Mesenchymal stem cell (in vitro differentiated cells and primary cell): Measurements from ENCODE around the gene NIM1K.

ENCODE experiments used
- DNase-seq: peaks from one replicate; pipeline ENCODE4 v3.0.0-alpha.2; 2013
- H2AFZ ChIP-seq: one replicate; pipeline ENCODE4 v1.6.1; 2013; ENCODE audit warnings: low read depth, mild to moderate bottlenecking, control low read depth, inconsistent platforms, low read length, moderate library complexity
- H2AK5ac ChIP-seq: 2 replicates; pipeline ENCODE4 v1.6.1; 2013; ENCODE audit warnings: low read length, moderate library complexity, mild to moderate bottlenecking, inconsistent platforms; ENCODE audit not compliant: severe bottlenecking
- H2BK120ac ChIP-seq: one replicate; pipeline ENCODE4 v1.6.1; 2013; ENCODE audit warnings: low read depth, mild to moderate bottlenecking, inconsistent platforms, low read length, moderate library complexity
- H2BK12ac ChIP-seq, 2 experiments: one replicate each; pipeline ENCODE4 v1.6.1; 2013; ENCODE audit warnings: inconsistent platforms in 2 of 2, low read length in 2 of 2, mild to moderate bottlenecking in 2 of 2, moderate library complexity in 2 of 2, control low read depth in 1 of 2
- H2BK15ac ChIP-seq: one replicate; pipeline ENCODE4 v1.6.1; 2013; ENCODE audit warnings: mild to moderate bottlenecking, low read depth, inconsistent platforms; ENCODE audit not compliant: poor library complexity, severe bottlenecking
- H2BK5ac ChIP-seq: 2 replicates; pipeline ENCODE4 v1.6.1; 2013; ENCODE audit warnings: low read depth, mild to moderate bottlenecking, low read length, control low read depth, inconsistent platforms; ENCODE audit not compliant: poor library complexity, severe bottlenecking
- H3K14ac ChIP-seq, 2 experiments: one replicate each; pipeline ENCODE4 v1.6.1; 2013; ENCODE audit warnings: inconsistent platforms in 2 of 2, low read length in 2 of 2, control low read depth in 1 of 2, mild to moderate bottlenecking in 1 of 2, moderate library complexity in 1 of 2
- H3K18ac ChIP-seq, 2 experiments: one replicate each; pipeline ENCODE4 v1.6.1; 2013; ENCODE audit warnings: inconsistent platforms in 2 of 2, low read length in 2 of 2, control low read depth in 1 of 2, low read depth in 1 of 2, mild to moderate bottlenecking in 1 of 2
- H3K23ac ChIP-seq, 2 experiments: one replicate each; pipeline ENCODE4 v1.6.1; 2013; ENCODE audit warnings: inconsistent platforms in 2 of 2, low read length in 2 of 2, mild to moderate bottlenecking in 2 of 2, moderate library complexity in 2 of 2, control low read depth in 1 of 2
- H3K27ac ChIP-seq: 2 replicates; pipeline ENCODE4 v1.5.1; 2013; ENCODE audit warnings: mild to moderate bottlenecking, moderate library complexity, low read length, control low read depth, inconsistent platforms; ENCODE audit not compliant: poor library complexity, severe bottlenecking
- H3K27me3 ChIP-seq, 2 experiments: 2 replicates each; pipeline versions ENCODE4 v1.6.1 to v1.7.0; 2013; ENCODE audit warnings: low read length in 2 of 2, mild to moderate bottlenecking in 2 of 2, moderate library complexity in 2 of 2, control low read depth in 1 of 2, inconsistent platforms in 1 of 2; ENCODE audit not compliant: control insufficient read depth in 1 of 2, insufficient read depth in 1 of 2
- H3K36me3 ChIP-seq, 2 experiments: 2 replicates each; pipeline versions ENCODE4 v1.6.1 to v1.7.0; 2013; ENCODE audit warnings: low read length in 2 of 2, control low read depth in 1 of 2, inconsistent platforms in 1 of 2, low read depth in 1 of 2, mild to moderate bottlenecking in 1 of 2; ENCODE audit not compliant: insufficient read depth in 2 of 2, control insufficient read depth in 1 of 2
- H3K4ac ChIP-seq, 2 experiments: one replicate each; pipeline ENCODE4 v1.6.1; 2013; ENCODE audit warnings: inconsistent platforms in 2 of 2, low read length in 2 of 2, mild to moderate bottlenecking in 2 of 2, moderate library complexity in 2 of 2, control low read depth in 1 of 2, low read depth in 1 of 2
- H3K4me1 ChIP-seq: 2 replicates; pipeline ENCODE4 v1.6.1; 2013; ENCODE audit warnings: low read depth, low read length, control low read depth; ENCODE audit not compliant: control insufficient read depth, insufficient read depth
- H3K4me2 ChIP-seq: 2 replicates; pipeline ENCODE4 v1.6.1; 2013; ENCODE audit warnings: low read length, mild to moderate bottlenecking, inconsistent platforms; ENCODE audit not compliant: poor library complexity, severe bottlenecking
- H3K4me3 ChIP-seq, 2 experiments: 2 replicates each; pipeline versions ENCODE4 v1.5.1 to v1.7.0; 2013; ENCODE audit warnings: low read length in 2 of 2, mild to moderate bottlenecking in 2 of 2, control low read depth in 1 of 2, low read depth in 1 of 2; ENCODE audit not compliant: insufficient read depth in 1 of 2
- H3K79me1 ChIP-seq: replicated peaks from 2 replicates; pipeline ENCODE4 v1.6.1; 2013; ENCODE audit warnings: mild to moderate bottlenecking, control low read depth, low read length, inconsistent platforms; ENCODE audit not compliant: poor library complexity, severe bottlenecking
- H3K9ac ChIP-seq: 2 replicates; pipeline ENCODE4 v1.7.0; 2013; ENCODE audit warnings: mild to moderate bottlenecking, low read length, moderate library complexity
- H3K9me3 ChIP-seq: 2 replicates; pipeline ENCODE4 v1.7.0; 2013; ENCODE audit warnings: mild to moderate bottlenecking, low read length; ENCODE audit not compliant: control insufficient read depth
- H4K8ac ChIP-seq: one replicate; pipeline ENCODE4 v1.6.1; 2013; ENCODE audit warnings: inconsistent platforms, mild to moderate bottlenecking, low read length, moderate library complexity
- H4K91ac ChIP-seq: one replicate; pipeline ENCODE4 v1.6.1; 2013; ENCODE audit warnings: mild to moderate bottlenecking, low read length, inconsistent platforms
- WGBS: methylation state at CpG from one replicate; pipeline ENCODE4 v1.1.7; 2013; ENCODE audit warnings: mixed read lengths; 5-methylcytosine and 5-hydroxymethylcytosine counted together

NIM1K gene

DNA sequence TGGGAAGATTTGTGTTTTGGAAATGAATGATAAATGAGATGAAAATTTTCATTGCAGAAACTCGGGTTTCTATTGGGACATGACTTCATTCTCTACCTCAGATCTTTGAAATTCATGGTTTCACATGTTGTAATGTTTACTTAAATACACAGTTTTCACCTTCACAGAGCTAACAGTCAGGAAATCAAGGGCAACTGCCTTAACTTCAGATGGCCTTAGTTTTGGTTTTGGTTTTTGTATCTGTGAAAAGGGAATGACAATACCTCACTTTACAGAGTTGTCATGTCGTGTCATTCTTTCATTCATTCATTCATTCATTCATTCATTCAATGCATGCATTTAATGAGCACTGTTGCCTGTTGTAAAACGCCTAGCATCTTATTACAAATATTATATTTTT lies 41.9 kb downstream of the NIM1K start:
- H2AK5ac ChIP-seq: no peak overlapping the region
- H3K4me1 ChIP-seq: no peaks in the 10 kb centered on the region
- no peak overlapping the region for H2BK12ac ChIP-seq
- no peak overlapping the region for H4K8ac ChIP-seq
- H3K79me1 ChIP-seq: no peaks in the 10 kb centered on the region
- H2BK15ac ChIP-seq: no peak overlapping the region
- no peak overlapping the region for H4K91ac ChIP-seq
- H3K23ac ChIP-seq: no peak overlapping the region
- H3K9me3 ChIP-seq: no peaks in the 10 kb centered on the region
- H3K18ac ChIP-seq: no peak overlapping the region
- H2BK5ac ChIP-seq: no peak overlapping the region
- H3K36me3 ChIP-seq: no peaks in the 10 kb centered on the region
- no peak overlapping the region for H3K9ac ChIP-seq
- H3K27me3 ChIP-seq: no peaks in the 10 kb centered on the region
- DNase-seq: no peak
- H2BK120ac ChIP-seq: no peak overlapping the region
- no peak overlapping the region for H3K4ac ChIP-seq
- H2AFZ ChIP-seq: no peak overlapping the region
- no peak overlapping the region for H3K4me2 ChIP-seq
- no peak overlapping the region for H3K14ac ChIP-seq
- H3K27ac ChIP-seq: no peak overlapping the region
- no CpG with 5 or more reads among the region's 3 CpGs for WGBS
- H3K4me3 ChIP-seq: no peak overlapping the region

DNA sequence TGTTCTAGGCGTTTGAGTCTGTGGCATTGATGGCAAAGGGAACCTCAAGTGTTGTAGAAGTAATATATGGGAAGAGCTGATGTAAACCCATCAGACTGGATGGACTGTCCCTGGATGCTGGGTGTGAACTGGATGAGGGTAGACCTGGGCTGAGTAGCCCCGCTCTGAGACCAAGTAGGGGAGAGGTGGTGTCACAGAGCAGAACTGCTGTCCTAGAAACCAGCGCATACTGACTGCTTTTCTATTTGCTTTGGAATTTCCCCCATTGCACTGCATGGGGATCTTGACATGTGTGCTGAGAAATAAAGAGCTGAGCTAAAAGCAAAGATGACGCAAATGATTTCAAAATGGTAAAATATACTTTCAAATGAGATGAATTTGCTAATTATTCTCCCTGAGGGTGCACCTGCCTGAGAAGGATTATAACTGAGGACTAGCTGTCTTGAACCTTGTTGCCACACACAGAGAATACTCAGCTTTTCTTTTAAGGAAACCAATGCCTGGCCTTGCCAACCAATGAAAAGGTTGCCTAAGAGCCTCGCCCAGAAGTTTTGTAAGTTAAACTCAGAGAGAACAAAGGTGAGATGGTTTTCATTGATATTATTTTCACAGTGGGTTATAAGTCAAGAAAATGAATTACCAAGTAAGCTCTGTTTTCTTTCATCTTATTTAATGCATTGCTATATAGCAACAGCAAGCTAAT lies 44.8 kb downstream of the NIM1K start:
- Histone ChIP-seq H3K18ac (no peak overlapping the region), H3K23ac (no peak overlapping the region), H3K9ac (no peak overlapping the region), H3K4me1 (no peaks in the 10 kb centered on the region), H3K27me3 (no peaks in the 10 kb centered on the region), H2BK5ac (no peak overlapping the region), H3K14ac (no peak overlapping the region), H2AK5ac (no peak overlapping the region), H3K4ac (no peak overlapping the region), H3K9me3 (no peaks in the 10 kb centered on the region), H3K27ac (no peak overlapping the region), H4K8ac (no peak overlapping the region), H3K4me2 (no peak overlapping the region), H3K36me3 (no peaks in the 10 kb centered on the region), H2BK12ac (no peak overlapping the region), H3K4me3 (no peak overlapping the region), H4K91ac (no peak overlapping the region), H2BK120ac (no peak overlapping the region), H2BK15ac (no peak overlapping the region), H3K79me1 (no peaks in the 10 kb centered on the region), H2AFZ (no peak overlapping the region)
- DNase-seq: no peak
- WGBS: 94% methylated on average over 3 of the region's 5 CpGs

DNA sequence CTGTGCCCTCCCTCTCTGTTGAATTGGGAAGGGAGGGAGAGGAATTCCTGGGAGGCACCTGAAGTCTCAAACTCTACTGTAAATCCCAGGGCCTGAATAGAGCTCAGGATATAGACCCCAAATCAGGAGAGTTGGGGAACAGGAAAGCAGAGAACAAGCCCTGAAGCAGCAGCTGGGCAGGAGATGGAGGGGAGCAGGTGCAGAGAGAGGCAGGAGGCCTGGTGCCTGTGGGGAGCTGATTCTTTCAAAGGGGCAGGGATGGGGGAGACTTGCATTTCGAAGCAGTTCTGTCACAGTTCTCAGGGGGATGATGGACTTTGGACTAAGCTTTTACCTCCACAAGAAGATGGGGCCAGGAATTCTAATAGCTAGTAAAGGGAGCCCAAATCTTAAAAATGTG lies 50.2 kb downstream of the NIM1K start:
- no peak overlapping the region for H2BK12ac ChIP-seq
- no peak overlapping the region for H2BK15ac ChIP-seq
- 45% methylated on average over 1 of the region's 1 CpG for WGBS
- no peak overlapping the region for H3K4ac ChIP-seq
- H3K79me1 ChIP-seq: no peaks in the 10 kb centered on the region
- no peak overlapping the region for H3K18ac ChIP-seq
- no peak overlapping the region for H3K9ac ChIP-seq
- H3K4me1 ChIP-seq: no peaks in the 10 kb centered on the region
- H3K36me3 ChIP-seq: no peaks in the 10 kb centered on the region
- H4K8ac ChIP-seq: no peak overlapping the region
- no peak for DNase-seq
- H4K91ac ChIP-seq: no peak overlapping the region
- no peak overlapping the region for H2BK5ac ChIP-seq
- no peak overlapping the region for H3K4me3 ChIP-seq
- H2AFZ ChIP-seq: no peak overlapping the region
- H3K27ac ChIP-seq: no peak overlapping the region
- H3K27me3 ChIP-seq: peaks cover 0 to 14% of the 10 kb centered on the region in 2 experiments
- H3K23ac ChIP-seq: no peak overlapping the region
- no peak overlapping the region for H2BK120ac ChIP-seq
- no peak overlapping the region for H3K4me2 ChIP-seq
- H3K9me3 ChIP-seq: no peaks in the 10 kb centered on the region
- no peak overlapping the region for H3K14ac ChIP-seq
- H2AK5ac ChIP-seq: no peak overlapping the region

DNA sequence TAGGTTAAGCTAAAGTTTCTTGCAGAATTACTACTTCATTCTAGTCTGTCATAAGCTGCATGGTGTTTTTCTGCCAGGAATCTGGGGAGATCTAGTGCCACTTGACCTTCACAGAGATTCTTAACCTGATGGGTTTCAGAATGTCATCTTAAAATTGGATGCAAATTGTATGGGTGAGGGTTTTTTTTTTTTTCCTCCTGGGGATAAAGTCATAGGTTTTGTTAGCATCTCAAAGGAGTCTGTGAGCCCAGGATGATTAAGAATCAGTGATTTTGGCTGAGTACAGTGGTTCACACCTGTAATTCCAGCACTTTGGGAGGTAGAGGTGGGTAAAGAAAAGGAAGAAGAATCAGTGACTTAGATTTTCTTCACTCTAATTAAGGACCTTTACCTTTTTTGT lies 51.2 kb downstream of the NIM1K start:
- Histone ChIP-seq H3K4me1 (no peaks in the 10 kb centered on the region), H2BK12ac (no peak overlapping the region), H3K23ac (no peak overlapping the region), H3K18ac (no peak overlapping the region), H2BK120ac (no peak overlapping the region), H2AFZ (no peak overlapping the region), H4K91ac (no peak overlapping the region), H3K4me2 (no peak overlapping the region), H3K14ac (no peak overlapping the region), H3K36me3 (no peaks in the 10 kb centered on the region), H3K9ac (no peak overlapping the region), H3K4ac (no peak overlapping the region), H3K27ac (no peak overlapping the region), H2AK5ac (no peak overlapping the region), H3K4me3 (no peak overlapping the region), H4K8ac (no peak overlapping the region), H3K27me3 (peaks cover 0 to 14% of the 10 kb centered on the region in 2 experiments), H3K9me3 (no peaks in the 10 kb centered on the region), H3K79me1 (no peaks in the 10 kb centered on the region), H2BK5ac (no peak overlapping the region), H2BK15ac (no peak overlapping the region)
- no peak for DNase-seq
